Panc1 (cell line): ENCODE measurements around the gene XRCC4.

Experiments
- POLR2AphosphoS5 ChIP-seq: IDR thresholded peaks from 2 replicates; pipeline ENCODE4 v1.6.1; 2012; ENCODE audit warnings: mild to moderate bottlenecking, low read depth, low read length, moderate library complexity
- TF ChIP-seq, protein P1 (sequence below): fragments of 450-650 bp; IDR thresholded peaks from 2 replicates; pipeline ENCODE4 v1.5.1; 2017; ENCODE audit warnings: mild to moderate bottlenecking
- TF ChIP-seq, protein P2 (sequence below), 2 experiments: IDR thresholded peaks; 2 replicates each; pipeline ENCODE4 v1.6.1; 2011 to 2012; ENCODE audit warnings: low read depth in 2 of 2, control low read depth in 1 of 2, low read length in 1 of 2, mild to moderate bottlenecking in 1 of 2, moderate library complexity in 1 of 2; ENCODE audit not compliant: insufficient read depth in 1 of 2

DNA sequence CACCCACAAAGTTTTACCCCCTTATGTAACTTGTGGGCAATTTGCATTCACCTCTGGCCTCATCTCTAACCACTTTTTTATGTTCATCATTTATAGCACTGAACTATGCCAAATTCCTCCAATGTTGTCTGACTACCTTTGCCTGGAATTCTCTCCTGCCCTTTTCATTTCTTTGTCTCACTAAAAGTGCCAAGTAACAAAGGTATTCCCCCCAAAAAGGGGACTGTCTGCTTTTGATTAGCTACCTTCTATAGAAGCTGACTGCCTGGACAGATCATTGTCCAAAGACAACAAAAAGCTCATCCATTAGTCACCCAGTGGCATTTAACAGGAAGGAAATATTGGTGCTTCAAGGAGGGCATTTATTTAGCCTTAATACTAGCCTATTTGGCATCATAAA is 204.3 kb downstream of the XRCC4 start:
- TF ChIP-seq, protein P1, sequence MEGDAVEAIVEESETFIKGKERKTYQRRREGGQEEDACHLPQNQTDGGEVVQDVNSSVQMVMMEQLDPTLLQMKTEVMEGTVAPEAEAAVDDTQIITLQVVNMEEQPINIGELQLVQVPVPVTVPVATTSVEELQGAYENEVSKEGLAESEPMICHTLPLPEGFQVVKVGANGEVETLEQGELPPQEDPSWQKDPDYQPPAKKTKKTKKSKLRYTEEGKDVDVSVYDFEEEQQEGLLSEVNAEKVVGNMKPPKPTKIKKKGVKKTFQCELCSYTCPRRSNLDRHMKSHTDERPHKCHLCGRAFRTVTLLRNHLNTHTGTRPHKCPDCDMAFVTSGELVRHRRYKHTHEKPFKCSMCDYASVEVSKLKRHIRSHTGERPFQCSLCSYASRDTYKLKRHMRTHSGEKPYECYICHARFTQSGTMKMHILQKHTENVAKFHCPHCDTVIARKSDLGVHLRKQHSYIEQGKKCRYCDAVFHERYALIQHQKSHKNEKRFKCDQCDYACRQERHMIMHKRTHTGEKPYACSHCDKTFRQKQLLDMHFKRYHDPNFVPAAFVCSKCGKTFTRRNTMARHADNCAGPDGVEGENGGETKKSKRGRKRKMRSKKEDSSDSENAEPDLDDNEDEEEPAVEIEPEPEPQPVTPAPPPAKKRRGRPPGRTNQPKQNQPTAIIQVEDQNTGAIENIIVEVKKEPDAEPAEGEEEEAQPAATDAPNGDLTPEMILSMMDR = no peak
- TF ChIP-seq, protein P2, sequence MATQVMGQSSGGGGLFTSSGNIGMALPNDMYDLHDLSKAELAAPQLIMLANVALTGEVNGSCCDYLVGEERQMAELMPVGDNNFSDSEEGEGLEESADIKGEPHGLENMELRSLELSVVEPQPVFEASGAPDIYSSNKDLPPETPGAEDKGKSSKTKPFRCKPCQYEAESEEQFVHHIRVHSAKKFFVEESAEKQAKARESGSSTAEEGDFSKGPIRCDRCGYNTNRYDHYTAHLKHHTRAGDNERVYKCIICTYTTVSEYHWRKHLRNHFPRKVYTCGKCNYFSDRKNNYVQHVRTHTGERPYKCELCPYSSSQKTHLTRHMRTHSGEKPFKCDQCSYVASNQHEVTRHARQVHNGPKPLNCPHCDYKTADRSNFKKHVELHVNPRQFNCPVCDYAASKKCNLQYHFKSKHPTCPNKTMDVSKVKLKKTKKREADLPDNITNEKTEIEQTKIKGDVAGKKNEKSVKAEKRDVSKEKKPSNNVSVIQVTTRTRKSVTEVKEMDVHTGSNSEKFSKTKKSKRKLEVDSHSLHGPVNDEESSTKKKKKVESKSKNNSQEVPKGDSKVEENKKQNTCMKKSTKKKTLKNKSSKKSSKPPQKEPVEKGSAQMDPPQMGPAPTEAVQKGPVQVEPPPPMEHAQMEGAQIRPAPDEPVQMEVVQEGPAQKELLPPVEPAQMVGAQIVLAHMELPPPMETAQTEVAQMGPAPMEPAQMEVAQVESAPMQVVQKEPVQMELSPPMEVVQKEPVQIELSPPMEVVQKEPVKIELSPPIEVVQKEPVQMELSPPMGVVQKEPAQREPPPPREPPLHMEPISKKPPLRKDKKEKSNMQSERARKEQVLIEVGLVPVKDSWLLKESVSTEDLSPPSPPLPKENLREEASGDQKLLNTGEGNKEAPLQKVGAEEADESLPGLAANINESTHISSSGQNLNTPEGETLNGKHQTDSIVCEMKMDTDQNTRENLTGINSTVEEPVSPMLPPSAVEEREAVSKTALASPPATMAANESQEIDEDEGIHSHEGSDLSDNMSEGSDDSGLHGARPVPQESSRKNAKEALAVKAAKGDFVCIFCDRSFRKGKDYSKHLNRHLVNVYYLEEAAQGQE (IDR thresholded peaks at IDR 0.05; ENCODE audit: insufficient read depth in 1 of 2, low read depth in 2 of 2, low read length in 1 of 2) = no peak
- TF ChIP-seq POLR2AphosphoS5 = no peak
